Measurements from ENCODE around the gene FNBP1L.

The FNBP1L gene

DNA sequence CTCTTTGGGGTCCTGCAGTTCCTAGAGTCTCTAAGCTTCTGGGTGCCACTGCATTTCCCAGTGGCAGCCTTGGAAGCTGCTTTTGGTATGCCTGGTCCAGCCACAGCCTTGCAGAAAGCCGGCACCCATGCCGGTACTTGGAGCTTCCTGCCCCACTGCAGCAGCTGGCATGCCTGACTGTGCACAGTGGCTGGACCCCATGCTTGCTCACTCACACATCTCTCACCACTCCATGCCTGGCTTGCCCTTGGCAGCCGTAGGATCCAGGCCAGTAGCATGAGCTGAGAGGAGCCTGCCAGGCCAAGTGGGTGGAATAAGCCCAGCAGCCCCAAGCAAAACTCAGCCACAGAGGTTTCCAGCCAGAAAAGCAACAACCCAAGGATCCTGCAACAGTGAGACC, 20.3 kb upstream of the FNBP1L start:
- no peak for TF ChIP-seq TAF1 (IDR thresholded peaks at IDR 0.05; ENCODE audit: borderline replicate concordance, insufficient read depth, low read length)
- TF ChIP-seq FOXP2 (optimal IDR thresholded peaks at IDR 0.05; ENCODE audit: borderline replicate concordance, extremely low read depth, extremely low read length, insufficient read depth): no peak
- no peak for TF ChIP-seq POLR2AphosphoS5 (IDR thresholded peaks at IDR 0.05; ENCODE audit: low read depth, low read length)
- TF ChIP-seq SIN3A (IDR thresholded peaks at IDR 0.05; ENCODE audit: borderline replicate concordance, insufficient read depth, low read length): no peak

- no peak for TF ChIP-seq SIN3A (IDR thresholded peaks at IDR 0.05; ENCODE audit: borderline replicate concordance, insufficient read depth, low read length)
- TF ChIP-seq TAF1 (IDR thresholded peaks at IDR 0.05; ENCODE audit: borderline replicate concordance, insufficient read depth, low read length): no peak
- no peak for TF ChIP-seq POLR2AphosphoS5 (IDR thresholded peaks at IDR 0.05; ENCODE audit: low read depth, low read length)
- TF ChIP-seq REST (IDR thresholded peaks at IDR 0.05; ENCODE audit: insufficient read depth in 1 of 2, low read depth in 2 of 2, low read length in 2 of 2): no peak
- TF ChIP-seq FOXP2 (optimal IDR thresholded peaks at IDR 0.05; ENCODE audit: borderline replicate concordance, extremely low read depth, extremely low read length, insufficient read depth): no peak
These were observed 14.4 kb upstream of the FNBP1L start for GRCh38 chr1:93433407-93433961.

DNA sequence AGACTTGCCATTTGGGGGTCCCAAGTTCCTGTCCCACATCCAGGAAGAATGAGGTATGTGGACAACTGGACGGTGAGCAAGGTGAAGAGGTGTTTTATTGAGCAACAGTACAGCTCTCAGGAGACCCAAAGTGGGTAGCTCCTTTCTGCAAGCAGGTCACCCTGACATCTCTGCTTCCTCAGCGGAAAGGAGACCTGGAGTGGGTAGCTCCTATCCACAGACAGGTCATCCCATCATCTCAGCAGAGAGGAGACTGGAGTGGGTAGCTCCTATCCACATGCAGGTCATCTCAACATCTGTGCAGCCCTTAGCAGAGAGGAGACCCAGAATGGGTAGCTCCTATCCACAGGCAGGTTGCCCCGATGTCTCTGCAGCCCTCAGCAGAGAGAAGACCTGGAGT, 13.8 kb upstream of the FNBP1L start:
- no peak for TF ChIP-seq TAF1 (IDR thresholded peaks at IDR 0.05; ENCODE audit: borderline replicate concordance, insufficient read depth, low read length)
- no peak for TF ChIP-seq FOXP2 (optimal IDR thresholded peaks at IDR 0.05; ENCODE audit: borderline replicate concordance, extremely low read depth, extremely low read length, insufficient read depth)
- TF ChIP-seq REST (IDR thresholded peaks at IDR 0.05; ENCODE audit: insufficient read depth in 1 of 2, low read depth in 2 of 2, low read length in 2 of 2): no peak
- no peak for TF ChIP-seq SIN3A (IDR thresholded peaks at IDR 0.05; ENCODE audit: borderline replicate concordance, insufficient read depth, low read length)
- no peak for TF ChIP-seq POLR2AphosphoS5 (IDR thresholded peaks at IDR 0.05; ENCODE audit: low read depth, low read length)

GRCh38 chr1:93434987-93435386, 12.9 kb upstream of the FNBP1L start:
- TF ChIP-seq SIN3A (IDR thresholded peaks at IDR 0.05; ENCODE audit: borderline replicate concordance, insufficient read depth, low read length) (no peak), REST (IDR thresholded peaks at IDR 0.05; ENCODE audit: insufficient read depth in 1 of 2, low read depth in 2 of 2, low read length in 2 of 2) (peak; percentile 63 to 83), TAF1 (IDR thresholded peaks at IDR 0.05; ENCODE audit: borderline replicate concordance, insufficient read depth, low read length) (no peak), POLR2AphosphoS5 (IDR thresholded peaks at IDR 0.05; ENCODE audit: low read depth, low read length) (no peak)

DNA sequence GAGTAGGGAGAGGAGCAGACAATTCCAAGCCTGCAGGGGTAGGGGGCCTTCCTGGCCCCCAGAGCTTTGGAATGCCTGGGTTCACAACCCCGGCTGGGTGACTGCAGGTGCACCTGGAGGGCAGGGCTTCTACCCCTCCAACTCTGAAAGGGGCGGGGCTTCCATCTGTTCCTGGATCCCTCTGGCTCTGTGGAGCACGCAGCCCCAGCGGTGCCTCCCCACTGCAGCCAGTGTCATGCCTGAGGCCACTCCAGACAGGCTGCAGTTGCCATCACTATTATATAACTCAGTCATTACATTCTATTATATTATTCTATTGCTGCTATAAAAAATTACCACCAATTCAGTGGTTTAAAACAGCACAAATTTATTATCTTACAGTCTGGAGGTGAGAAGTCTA, 12.5 kb upstream of the FNBP1L start:
- no peak for TF ChIP-seq POLR2AphosphoS5 (IDR thresholded peaks at IDR 0.05; ENCODE audit: low read depth, low read length)
- TF ChIP-seq TAF1 (IDR thresholded peaks at IDR 0.05; ENCODE audit: borderline replicate concordance, insufficient read depth, low read length): no peak
- TF ChIP-seq SIN3A (IDR thresholded peaks at IDR 0.05; ENCODE audit: borderline replicate concordance, insufficient read depth, low read length): no peak
- TF ChIP-seq FOXP2 (optimal IDR thresholded peaks at IDR 0.05; ENCODE audit: borderline replicate concordance, extremely low read depth, extremely low read length, insufficient read depth): no peak
- TF ChIP-seq REST (IDR thresholded peaks at IDR 0.05; ENCODE audit: insufficient read depth in 1 of 2, low read depth in 2 of 2, low read length in 2 of 2): no peak
